Mesodermal cell (in vitro differentiated cells): ENCODE results near the gene TRIM24.

ENCODE experiments used
- H3K27ac ChIP-seq: 2 replicates; pipeline ENCODE4 v1.7.0; 2013; ENCODE audit warnings: mild to moderate bottlenecking, low read depth, low read length, moderate library complexity; ENCODE audit not compliant: severe bottlenecking
- H3K36me3 ChIP-seq: 2 replicates; pipeline ENCODE4 v1.7.1; 2013; ENCODE audit warnings: mild to moderate bottlenecking, low read length, moderate library complexity; ENCODE audit not compliant: control insufficient read depth, insufficient read depth
- H3K4me1 ChIP-seq: one replicate; pipeline ENCODE4 v1.7.1; 2013; ENCODE audit warnings: mild to moderate bottlenecking, low read length; ENCODE audit not compliant: insufficient read depth, control insufficient read depth, poor library complexity, severe bottlenecking
- H3K4me3 ChIP-seq: 2 replicates; pipeline ENCODE4 v1.7.0; 2013; ENCODE audit warnings: low read length, control low read depth, mild to moderate bottlenecking; ENCODE audit not compliant: insufficient read depth, poor library complexity, severe bottlenecking; ENCODE audit errors: extremely low read depth
- H3K9me3 ChIP-seq: 2 replicates; pipeline ENCODE4 v1.7.1; 2013; ENCODE audit warnings: mild to moderate bottlenecking, low read length, moderate library complexity; ENCODE audit not compliant: control insufficient read depth
- WGBS, 2 experiments: methylation state at CpG; one replicate each; pipeline ENCODE4 v1.1.5; 2013; ENCODE audit warnings: missing lambda C conversion rate in 2 of 2; ENCODE audit not compliant: insufficient coverage in 2 of 2; 5-methylcytosine and 5-hydroxymethylcytosine counted together

The TRIM24 gene

GRCh38 chr7:138575897-138576428, 115.9 kb downstream of the TRIM24 start:
- WGBS, 2 experiments: 86 to 100% methylated on average over 1 of the region's 5 CpGs
- Histone ChIP-seq H3K36me3 (peaks cover 76% of the 10 kb centered on the region), H3K4me3 (no peak overlapping the region), H3K9me3 (no peaks in the 10 kb centered on the region), H3K27ac (no peak overlapping the region), H3K4me1 (no peaks in the 10 kb centered on the region)

GRCh38 chr7:138579136-138579535, 119.1 kb downstream of the TRIM24 start:
- no peaks in the 10 kb centered on the region for H3K9me3 ChIP-seq
- H3K4me3 ChIP-seq: no peak overlapping the region
- no peaks in the 10 kb centered on the region for H3K4me1 ChIP-seq
- H3K36me3 ChIP-seq: peaks cover 79% of the 10 kb centered on the region
- 86% methylated on average over 1 of the region's 1 CpG; no CpG with 5 or more reads in 1 of the 2 experiments for WGBS, 2 experiments
- no peak overlapping the region for H3K27ac ChIP-seq

- no peak overlapping the region for H3K4me3 ChIP-seq
- no peaks in the 10 kb centered on the region for H3K4me1 ChIP-seq
- no peak overlapping the region for H3K27ac ChIP-seq
- H3K36me3 ChIP-seq: peaks cover 83% of the 10 kb centered on the region
- 100% methylated on average over 2 of the region's 3 CpGs; no CpG with 5 or more reads in 1 of the 2 experiments for WGBS, 2 experiments
- no peaks in the 10 kb centered on the region for H3K9me3 ChIP-seq
Observed at GRCh38 chr7:138579671-138580070, 119.6 kb downstream of the TRIM24 start.

GRCh38 chr7:138581065-138581464, 121.0 kb downstream of the TRIM24 start:
- 92% methylated on average over 2 of the region's 4 CpGs; no CpG with 5 or more reads in 1 of the 2 experiments for WGBS, 2 experiments
- Histone ChIP-seq H3K27ac (no peak overlapping the region), H3K36me3 (peaks cover 87% of the 10 kb centered on the region), H3K9me3 (no peaks in the 10 kb centered on the region), H3K4me1 (no peaks in the 10 kb centered on the region), H3K4me3 (no peak overlapping the region)

- H3K27ac ChIP-seq: no peak overlapping the region
- no peaks in the 10 kb centered on the region for H3K9me3 ChIP-seq
- no peaks in the 10 kb centered on the region for H3K4me1 ChIP-seq
- peaks cover 80% of the 10 kb centered on the region for H3K36me3 ChIP-seq
- H3K4me3 ChIP-seq: no peak overlapping the region
Observed at GRCh38 chr7:138584283-138584682, 124.2 kb downstream of the TRIM24 start.

- no peaks in the 10 kb centered on the region for H3K4me1 ChIP-seq
- no CpG with 5 or more reads among the region's 4 CpGs for WGBS, 2 experiments
- H3K4me3 ChIP-seq: no peak overlapping the region
- H3K9me3 ChIP-seq: no peaks in the 10 kb centered on the region
- peaks cover 76% of the 10 kb centered on the region for H3K36me3 ChIP-seq
- no peak overlapping the region for H3K27ac ChIP-seq
Observed at GRCh38 chr7:138584696-138585095, 124.6 kb downstream of the TRIM24 start.

- 100% methylated on average over 1 to 3 of the region's 5 CpGs for WGBS, 2 experiments
- H3K4me3 ChIP-seq: no peak overlapping the region
- H3K36me3 ChIP-seq: peaks cover 68% of the 10 kb centered on the region
- no peaks in the 10 kb centered on the region for H3K4me1 ChIP-seq
- no peaks in the 10 kb centered on the region for H3K9me3 ChIP-seq
- no peak overlapping the region for H3K27ac ChIP-seq
Observed at GRCh38 chr7:138585283-138585993, 125.4 kb downstream of the TRIM24 start.

- H3K27ac ChIP-seq: no peak overlapping the region
- H3K36me3 ChIP-seq: peaks cover 53% of the 10 kb centered on the region
- no peak overlapping the region for H3K4me3 ChIP-seq
- no peaks in the 10 kb centered on the region for H3K4me1 ChIP-seq
- H3K9me3 ChIP-seq: no peaks in the 10 kb centered on the region
- 100% methylated on average over 4 of the region's 4 CpGs for WGBS, 2 experiments
Observed at GRCh38 chr7:138587485-138587884, 127.4 kb downstream of the TRIM24 start.

GRCh38 chr7:138588986-138589385, 128.9 kb downstream of the TRIM24 start:
- H3K36me3 ChIP-seq: peaks cover 39% of the 10 kb centered on the region
- WGBS, 2 experiments: no CpG with 5 or more reads among the region's 2 CpGs

GRCh38 chr7:138590154-138590553, 130.1 kb downstream of the TRIM24 start:
- H3K27ac ChIP-seq: no peak overlapping the region
- H3K36me3 ChIP-seq: peaks cover 27% of the 10 kb centered on the region
- WGBS, 2 experiments: 83% methylated on average over 1 of the region's 1 CpG; no CpG with 5 or more reads in 1 of the 2 experiments
- no peaks in the 10 kb centered on the region for H3K9me3 ChIP-seq
- no peaks in the 10 kb centered on the region for H3K4me1 ChIP-seq
- H3K4me3 ChIP-seq: no peak overlapping the region

More at GRCh38 chr7:138588986-138589385, 128.9 kb downstream of the TRIM24 start:
- no peak overlapping the region for H3K4me3 ChIP-seq
- H3K9me3 ChIP-seq: no peaks in the 10 kb centered on the region
- H3K4me1 ChIP-seq: no peaks in the 10 kb centered on the region
- no peak overlapping the region for H3K27ac ChIP-seq

- WGBS, 2 experiments: no CpG with 5 or more reads among the region's 2 CpGs
- no peak overlapping the region for H3K27ac ChIP-seq
- H3K4me3 ChIP-seq: no peak overlapping the region
- no peaks in the 10 kb centered on the region for H3K36me3 ChIP-seq
- no peaks in the 10 kb centered on the region for H3K9me3 ChIP-seq
- no peaks in the 10 kb centered on the region for H3K4me1 ChIP-seq
Observed at GRCh38 chr7:138595454-138595853, 135.4 kb downstream of the TRIM24 start.
